ENCODE data around the gene POLD2. TPM values are rescaled to one million over a fixed set of nuclear protein-coding genes. Genes with fewer than 3 reads are reported as not detected.

The POLD2 gene
- total RNA-seq, 3 donors from 2014 or later = 38.9 to 49.8 (median 39.7) TPM

DNA sequence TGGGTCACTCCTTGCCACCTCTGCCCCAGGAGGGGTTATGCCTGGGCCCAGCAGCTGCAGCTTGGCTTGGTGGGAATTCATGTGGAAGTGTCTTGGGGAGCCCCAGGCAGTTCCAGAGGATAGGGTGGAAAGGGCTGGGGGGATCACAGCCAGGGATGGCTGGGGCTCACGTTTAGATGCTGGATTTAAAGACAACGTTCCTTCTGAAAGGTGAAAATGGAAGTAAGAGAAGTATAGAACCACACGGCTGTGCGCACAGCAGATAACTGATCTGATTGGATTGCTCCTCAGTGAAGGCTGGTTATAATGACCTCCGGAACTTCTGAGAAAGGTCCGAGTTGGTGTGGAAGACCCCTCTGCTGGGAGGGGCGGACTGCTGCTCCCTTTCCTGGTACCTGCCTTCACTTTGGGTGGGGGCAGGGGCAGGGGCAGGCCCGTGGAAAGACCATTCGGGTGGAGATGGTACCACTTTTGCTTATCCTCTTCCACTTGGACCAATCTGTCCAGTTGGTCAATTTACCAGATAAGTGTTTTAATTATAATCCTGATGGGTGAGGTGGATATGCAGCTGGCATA is 25.7 kb upstream of the POLD2 start:
- no peak for TF ChIP-seq POLR2AphosphoS5 (IDR thresholded peaks at IDR 0.05)
- no peak for TF ChIP-seq CTCF (IDR thresholded peaks at IDR 0.05)
- intact Hi-C loops (cut with DNase I; ENCODE audit: low total_unique reads) = no loop called here
- DNase-seq (ENCODE audit: low spot score in 2 of 2) = no peak
- peaks cover 0 to 5% of the 10 kb centered on the region in 2 donors for H3K4me1 ChIP-seq
- H3K9me3 ChIP-seq = no peaks in the 10 kb centered on the region
- peaks cover 0 to 11% of the 10 kb centered on the region in 2 donors for H3K27me3 ChIP-seq
- no peak overlapping the region for H3K27ac ChIP-seq
- H3K36me3 ChIP-seq = no peaks in the 10 kb centered on the region
- H3K4me3 ChIP-seq = no peak overlapping the region

DNA sequence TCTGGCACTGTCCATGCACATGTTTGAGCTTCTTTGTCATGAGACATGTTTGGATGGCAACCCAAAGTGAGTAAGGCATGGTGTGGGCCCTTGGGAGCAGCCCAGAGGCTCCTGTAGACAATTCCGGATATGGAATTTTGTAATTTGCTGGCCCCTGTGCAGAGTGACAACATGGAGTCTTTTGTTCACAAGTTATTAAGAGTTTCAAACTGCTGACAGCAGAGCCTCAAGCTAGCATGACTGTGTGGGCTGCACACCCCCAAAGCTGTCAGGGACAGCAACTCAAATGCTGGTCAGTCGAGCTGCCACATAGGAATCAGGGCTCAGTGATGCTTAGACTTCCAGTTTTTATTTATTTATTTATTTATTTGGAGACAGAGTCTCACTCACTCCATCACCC is 24.8 kb upstream of the POLD2 start:
- TF ChIP-seq CTCF (IDR thresholded peaks at IDR 0.05) (no peak), POLR2AphosphoS5 (IDR thresholded peaks at IDR 0.05) (no peak), POLR2A (IDR thresholded peaks at IDR 0.05) (no peak)
- Histone ChIP-seq H3K36me3 (no peaks in the 10 kb centered on the region), H3K4me3 (no peak overlapping the region), H3K9me3 (no peaks in the 10 kb centered on the region), H3K27me3 (peaks cover 0 to 11% of the 10 kb centered on the region in 2 donors), H3K4me1 (peaks cover 0 to 5% of the 10 kb centered on the region in 2 donors), H3K27ac (no peak overlapping the region)
- intact Hi-C loops (cut with DNase I; ENCODE audit: low total_unique reads) = no loop called here
- peak in 1 of 2 donors; percentile 9 for DNase-seq (ENCODE audit: low spot score in 2 of 2)

DNA sequence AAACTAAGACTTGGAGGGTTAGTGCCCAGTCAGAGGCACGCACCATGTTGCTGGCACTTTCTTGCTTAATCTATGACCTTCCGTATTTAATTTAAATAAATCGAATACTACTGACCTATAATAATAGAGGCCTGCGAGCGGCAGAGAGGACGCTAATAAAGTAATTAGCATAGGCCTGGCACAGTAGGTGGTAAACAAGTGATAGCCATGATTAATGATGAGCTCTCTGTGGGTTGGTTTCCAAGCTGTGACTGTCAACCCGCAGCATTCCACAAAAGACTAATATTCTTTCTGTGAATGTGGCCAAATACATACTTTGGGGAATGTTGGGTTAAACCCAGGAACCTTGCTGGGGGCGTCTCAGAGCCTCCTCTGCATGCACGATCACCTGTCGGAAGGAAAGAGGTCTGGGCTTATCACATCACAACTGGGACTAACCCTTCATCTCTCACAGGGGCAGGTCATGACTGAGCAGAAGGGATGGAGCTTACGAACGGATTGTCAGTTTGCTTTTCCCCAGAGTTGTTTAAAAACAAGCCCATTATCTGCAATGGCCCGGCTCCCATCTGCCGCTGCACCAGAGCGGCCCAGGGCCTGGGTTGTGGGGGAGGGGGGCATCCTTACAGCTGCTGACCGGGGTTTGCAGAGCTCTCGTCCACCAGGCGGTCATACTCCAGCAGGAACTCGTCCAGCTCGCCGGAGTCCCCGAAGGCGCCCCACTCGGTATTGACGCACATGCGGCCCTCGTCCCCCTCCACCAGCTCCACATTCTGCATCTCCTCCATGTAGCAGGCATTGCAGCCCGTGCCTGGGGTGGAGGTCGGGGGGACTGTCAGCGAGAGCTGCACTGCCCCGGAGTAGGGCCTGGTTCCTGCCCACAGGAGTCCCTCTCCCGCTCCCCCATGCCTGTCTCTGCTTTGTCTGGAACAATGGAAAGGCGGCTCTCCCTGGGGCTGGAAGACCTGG is 24.0 kb upstream of the POLD2 start:
- TF ChIP-seq POLR2AphosphoS5 (IDR thresholded peaks at IDR 0.05) (no peak), CTCF (IDR thresholded peaks at IDR 0.05) (no peak), POLR2A (IDR thresholded peaks at IDR 0.05) (no peak)
- peaks cover 0 to 5% of the 10 kb centered on the region in 2 donors for H3K4me1 ChIP-seq
- peaks cover 0 to 11% of the 10 kb centered on the region in 2 donors for H3K27me3 ChIP-seq
- no peak overlapping the region for H3K27ac ChIP-seq
- no peaks in the 10 kb centered on the region for H3K36me3 ChIP-seq
- intact Hi-C loops (cut with DNase I; ENCODE audit: low total_unique reads) = no loop called here
- H3K9me3 ChIP-seq = no peaks in the 10 kb centered on the region
- H3K4me3 ChIP-seq = no peak overlapping the region
- peak in 1 of 2 donors; percentile 53 for DNase-seq (ENCODE audit: low spot score in 2 of 2)

DNA sequence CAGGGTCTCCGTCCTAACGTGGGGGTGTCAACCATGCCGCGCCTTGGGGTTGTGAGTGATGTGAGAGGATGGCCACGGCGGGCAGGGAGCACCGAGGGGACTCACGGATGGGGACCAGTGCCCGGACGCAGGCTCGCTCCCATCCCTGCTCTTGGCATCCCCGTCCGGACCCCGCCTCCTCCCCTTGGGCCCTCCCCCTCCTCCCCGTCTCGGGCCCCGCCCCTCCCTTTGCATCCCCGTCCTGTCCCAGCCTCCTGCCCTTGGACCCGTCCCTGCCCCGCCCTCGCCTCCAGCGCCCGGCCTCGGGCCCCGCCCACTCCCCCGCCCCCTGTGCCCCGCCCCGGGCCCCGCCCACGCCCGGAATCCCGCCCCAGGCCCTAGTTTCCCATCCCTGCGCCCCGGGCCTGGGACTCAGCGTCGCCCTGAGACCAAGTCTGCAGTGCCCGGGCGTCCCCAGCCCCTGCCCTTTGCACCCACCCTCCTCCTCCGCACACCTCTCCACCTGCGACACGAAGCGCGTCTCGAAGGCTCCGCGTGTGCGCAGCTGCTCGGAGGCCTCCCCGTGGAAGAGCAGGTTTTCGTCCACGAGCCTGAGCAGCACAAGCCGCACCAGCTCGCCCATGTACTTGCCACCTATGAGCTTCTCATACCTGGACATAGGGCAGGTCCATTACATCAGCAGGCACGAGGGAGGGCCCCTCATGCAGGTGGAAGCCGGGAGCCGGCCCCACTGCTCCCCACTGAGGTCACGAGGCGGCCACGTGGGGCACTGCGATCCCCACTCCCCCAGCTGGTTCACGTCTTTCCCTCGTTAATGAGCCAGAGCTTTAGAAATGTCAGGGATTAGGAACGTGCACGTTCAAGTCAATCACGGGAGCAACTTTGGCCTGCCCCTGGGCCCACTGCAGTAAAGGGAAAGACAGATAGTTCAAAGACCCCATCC is 22.9 kb upstream of the POLD2 start:
- intact Hi-C loops (cut with DNase I; ENCODE audit: low total_unique reads) = no loop called here
- Histone ChIP-seq H3K36me3 (no peaks in the 10 kb centered on the region), H3K27me3 (peaks cover 0 to 11% of the 10 kb centered on the region in 2 donors), H3K4me1 (peaks cover 0 to 5% of the 10 kb centered on the region in 2 donors), H3K9me3 (no peaks in the 10 kb centered on the region), H3K4me3 (peak overlapping the region; percentile 41 to 68 (median 45)), H3K27ac (no peak overlapping the region)
- TF ChIP-seq POLR2A (IDR thresholded peaks at IDR 0.05) (no peak), CTCF (IDR thresholded peaks at IDR 0.05) (no peak), POLR2AphosphoS5 (IDR thresholded peaks at IDR 0.05) (no peak)
- peak in 1 of 2 donors; percentile 59 for DNase-seq (ENCODE audit: low spot score in 2 of 2)

All from breast epithelium (tissue), 4 donors.